Astrocyte of the spinal cord (primary cell): ENCODE results near the gene ICE2.
A peak's percentile ranks its signal among the peaks of the same experiment; 100 is the strongest.

Experiments used
- DNase-seq: peaks from one replicate; pipeline ENCODE4 v3.0.0; 2011; ENCODE audit warnings: low read depth, low spot score
- H3K4me3 ChIP-seq: 2 replicates; pipeline ENCODE4 v1.5.1; 2011; ENCODE audit warnings: low read depth, mild to moderate bottlenecking, low read length, moderate library complexity
- CTCF ChIP-seq: IDR thresholded peaks from 2 replicates; pipeline ENCODE4 v1.5.1; 2012; ENCODE audit warnings: low read depth, mild to moderate bottlenecking, low read length, inconsistent platforms
- in situ Hi-C: cut with HindIII; loops from 2 replicates; pipeline ENCODE4 v1.10.0; 2017; ENCODE audit warnings: low sequenced_read_pairs

The ICE2 gene

GRCh38 chr15:60371175-60372051 is 107.5 kb downstream of the ICE2 start:
- in situ Hi-C loops, result no loop called here
- no peak overlapping the region for H3K4me3 ChIP-seq
- no peak for TF ChIP-seq CTCF
- DNase-seq, result peak; percentile 99

GRCh38 chr15:60370869-60371136 is 108.1 kb downstream of the ICE2 start:
- TF ChIP-seq CTCF, result no peak
- in situ Hi-C loops, result no loop called here
- no peak overlapping the region for H3K4me3 ChIP-seq
- no peak for DNase-seq

GRCh38 chr15:60370105-60370868 is 108.7 kb downstream of the ICE2 start:
- TF ChIP-seq CTCF, result no peak
- in situ Hi-C loops, result no loop called here

GRCh38 chr15:60369696-60370095 is 109.2 kb downstream of the ICE2 start:
- no peak for DNase-seq
- no peak overlapping the region for H3K4me3 ChIP-seq
- TF ChIP-seq CTCF, result no peak
- in situ Hi-C loops, result no loop called here

More at GRCh38 chr15:60370105-60370868, 108.7 kb downstream of the ICE2 start:
- no peak for DNase-seq
- H3K4me3 ChIP-seq, result no peak overlapping the region
